ENCODE data around the gene SERPINE1. TPM values are rescaled to one million over a fixed set of nuclear protein-coding genes. Genes with fewer than 3 reads are reported as not detected.

Gene SERPINE1
- total RNA-seq, 1 donor: 278 TPM

DNA sequence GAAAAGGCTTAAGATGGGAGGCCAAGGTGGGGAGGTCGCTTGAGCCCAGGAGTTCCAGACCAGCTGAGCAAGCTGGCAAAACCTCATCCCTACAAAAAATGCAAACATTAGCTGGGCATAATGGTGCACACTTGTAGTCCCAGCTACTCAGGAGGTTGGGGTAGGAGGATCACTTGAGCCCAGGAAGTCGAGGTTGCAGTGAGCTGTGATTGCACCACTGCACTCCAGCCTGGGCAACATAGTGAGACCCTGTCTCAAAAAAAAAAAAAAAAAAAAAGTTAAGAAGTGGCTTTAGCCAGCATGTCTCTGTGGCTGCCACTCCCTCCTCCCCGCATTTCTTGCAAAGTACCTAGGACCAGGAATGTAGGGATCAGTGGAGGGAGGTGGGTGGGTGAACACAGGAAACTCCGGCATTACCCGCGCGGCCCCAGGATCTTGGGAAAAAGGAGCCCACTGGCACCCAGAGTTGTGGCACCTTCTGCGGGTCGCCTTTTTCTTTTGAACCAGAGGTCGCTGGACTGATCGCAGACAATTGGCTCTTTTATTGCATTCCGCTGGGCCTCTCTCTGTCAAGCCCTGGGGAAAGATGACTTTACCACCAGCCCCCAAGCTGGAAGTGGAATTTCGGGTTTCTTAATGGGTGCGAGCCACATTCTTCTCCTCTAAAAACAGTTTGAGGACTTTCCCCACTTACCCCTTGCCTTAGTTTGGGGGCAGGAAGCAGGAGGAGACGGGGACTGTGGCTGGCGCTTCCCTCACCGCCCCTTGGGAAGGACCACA is 35.0 kb downstream of the SERPINE1 start:
- Histone ChIP-seq H3K4me3 (ENCODE audit: insufficient read depth, low read length) (no peak overlapping the region), H3K36me3 (ENCODE audit: insufficient read depth, low read length) (peaks cover 30% of the 10 kb centered on the region), H4K20me1 (ENCODE audit: insufficient read depth, low read length) (peaks cover 41% of the 10 kb centered on the region), H3K27me3 (ENCODE audit: insufficient read depth, low read length) (peaks cover 31% of the 10 kb centered on the region), H3K9me3 (ENCODE audit: low read depth, low read length) (no peaks in the 10 kb centered on the region), H3K79me2 (ENCODE audit: insufficient read depth, low read length) (peaks cover 4% of the 10 kb centered on the region), H3K4me1 (ENCODE audit: insufficient read depth, low read length) (peaks cover 17% of the 10 kb centered on the region), H2AFZ (ENCODE audit: low read length) (no peak overlapping the region), H3K27ac (ENCODE audit: low read depth, low read length) (no peak overlapping the region), H3K4me2 (ENCODE audit: insufficient read depth, low read length) (no peak overlapping the region)
- TF ChIP-seq, protein P1, sequence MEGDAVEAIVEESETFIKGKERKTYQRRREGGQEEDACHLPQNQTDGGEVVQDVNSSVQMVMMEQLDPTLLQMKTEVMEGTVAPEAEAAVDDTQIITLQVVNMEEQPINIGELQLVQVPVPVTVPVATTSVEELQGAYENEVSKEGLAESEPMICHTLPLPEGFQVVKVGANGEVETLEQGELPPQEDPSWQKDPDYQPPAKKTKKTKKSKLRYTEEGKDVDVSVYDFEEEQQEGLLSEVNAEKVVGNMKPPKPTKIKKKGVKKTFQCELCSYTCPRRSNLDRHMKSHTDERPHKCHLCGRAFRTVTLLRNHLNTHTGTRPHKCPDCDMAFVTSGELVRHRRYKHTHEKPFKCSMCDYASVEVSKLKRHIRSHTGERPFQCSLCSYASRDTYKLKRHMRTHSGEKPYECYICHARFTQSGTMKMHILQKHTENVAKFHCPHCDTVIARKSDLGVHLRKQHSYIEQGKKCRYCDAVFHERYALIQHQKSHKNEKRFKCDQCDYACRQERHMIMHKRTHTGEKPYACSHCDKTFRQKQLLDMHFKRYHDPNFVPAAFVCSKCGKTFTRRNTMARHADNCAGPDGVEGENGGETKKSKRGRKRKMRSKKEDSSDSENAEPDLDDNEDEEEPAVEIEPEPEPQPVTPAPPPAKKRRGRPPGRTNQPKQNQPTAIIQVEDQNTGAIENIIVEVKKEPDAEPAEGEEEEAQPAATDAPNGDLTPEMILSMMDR (IDR thresholded peaks at IDR 0.05; ENCODE audit: extremely low read depth, low read depth, low read length): no peak
- DNase-seq (ENCODE audit: insufficient read length, low spot score, missing footprints): no peak

DNA sequence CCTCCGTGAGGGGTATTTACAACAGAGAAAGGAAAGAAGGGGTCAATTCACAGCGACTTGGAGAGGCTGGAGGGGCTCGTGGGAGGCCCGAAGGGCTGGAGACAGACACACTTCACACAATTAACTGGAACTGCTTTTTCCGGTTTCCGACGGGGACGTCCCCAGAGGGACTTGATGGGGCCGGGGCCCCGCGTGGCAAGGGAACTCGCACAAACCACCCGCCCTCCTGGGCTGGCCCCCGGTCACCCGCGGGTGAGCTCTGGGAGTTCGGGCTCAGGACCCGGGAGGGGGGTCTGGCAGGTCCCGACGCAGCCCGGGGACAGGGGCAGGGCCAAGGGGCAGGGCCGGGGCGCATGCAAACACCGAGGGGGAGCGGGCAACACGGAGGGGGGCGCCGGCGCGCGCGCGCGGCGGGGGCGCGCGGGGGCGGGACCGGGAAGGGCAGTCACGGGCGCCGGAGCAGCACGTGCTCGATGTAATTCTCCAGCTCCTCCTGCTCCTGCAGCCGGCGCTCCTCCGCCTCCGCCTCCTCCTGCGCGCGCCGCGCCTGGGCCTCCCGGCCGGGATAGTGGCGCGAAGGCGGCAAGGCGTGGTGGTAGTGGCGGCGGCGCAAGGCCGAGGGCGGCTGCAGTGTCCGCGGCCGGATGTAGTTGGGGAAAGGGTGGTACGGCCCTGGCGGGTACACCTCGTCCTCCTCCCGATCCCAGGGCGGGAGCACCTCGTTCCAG is 35.8 kb downstream of the SERPINE1 start:
- Histone ChIP-seq H3K9me3 (ENCODE audit: low read depth, low read length) (no peaks in the 10 kb centered on the region), H3K4me2 (ENCODE audit: insufficient read depth, low read length) (no peak overlapping the region), H4K20me1 (ENCODE audit: insufficient read depth, low read length) (peaks cover 41% of the 10 kb centered on the region), H3K4me3 (ENCODE audit: insufficient read depth, low read length) (peak overlapping the region; percentile 39), H2AFZ (ENCODE audit: low read length) (no peak overlapping the region), H3K27me3 (ENCODE audit: insufficient read depth, low read length) (peaks cover 40% of the 10 kb centered on the region), H3K79me2 (ENCODE audit: insufficient read depth, low read length) (no peaks in the 10 kb centered on the region), H3K36me3 (ENCODE audit: insufficient read depth, low read length) (peaks cover 26% of the 10 kb centered on the region), H3K4me1 (ENCODE audit: insufficient read depth, low read length) (peaks cover 17% of the 10 kb centered on the region), H3K27ac (ENCODE audit: low read depth, low read length) (no peak overlapping the region)
- peak; percentile 95 for DNase-seq (ENCODE audit: insufficient read length, low spot score, missing footprints)
- TF ChIP-seq, protein P1 (IDR thresholded peaks at IDR 0.05; ENCODE audit: extremely low read depth, low read depth, low read length): no peak

DNA sequence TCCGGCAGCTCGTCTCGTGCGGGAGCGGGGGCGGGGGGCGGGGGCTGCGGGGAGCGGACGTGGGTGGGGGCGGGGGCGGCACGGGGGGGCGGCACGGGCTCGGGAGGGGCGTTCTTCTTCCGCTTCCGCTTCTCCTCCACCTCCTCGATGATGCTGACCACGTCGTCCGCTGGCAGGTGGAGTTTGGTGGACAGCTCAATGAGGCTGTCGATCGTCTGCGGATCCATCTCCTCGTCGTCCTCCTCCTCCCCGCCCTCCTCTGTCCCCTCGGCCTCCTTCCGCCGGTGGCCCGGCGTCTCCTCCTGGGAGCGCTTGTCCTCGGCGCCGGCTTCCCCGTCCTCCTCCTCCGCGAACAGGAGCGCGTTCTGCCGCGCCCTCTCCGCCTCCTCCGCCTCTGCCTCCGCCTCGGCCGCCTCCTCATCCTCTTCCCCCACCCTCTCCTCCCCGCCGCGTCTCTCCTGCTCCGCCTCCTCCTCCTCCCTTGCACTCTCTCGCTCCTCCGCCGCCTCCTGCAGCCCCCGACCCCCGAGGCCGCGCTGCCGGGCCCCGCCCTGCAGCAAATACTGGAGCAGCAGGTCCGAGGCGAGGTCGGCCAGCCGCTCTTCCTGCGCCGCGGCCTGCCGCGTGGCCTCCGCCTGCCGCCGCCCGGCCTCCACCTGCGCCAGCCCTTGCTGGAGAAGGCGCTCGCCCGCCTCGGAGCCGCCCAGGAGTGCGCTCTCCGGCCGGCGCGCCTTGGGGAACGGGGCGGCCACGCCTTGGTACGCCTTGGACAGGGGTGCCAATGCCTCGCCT is 36.6 kb downstream of the SERPINE1 start:
- Histone ChIP-seq H3K4me3 (ENCODE audit: insufficient read depth, low read length) (no peak overlapping the region), H3K4me1 (ENCODE audit: insufficient read depth, low read length) (peaks cover 17% of the 10 kb centered on the region), H3K9me3 (ENCODE audit: low read depth, low read length) (no peaks in the 10 kb centered on the region), H4K20me1 (ENCODE audit: insufficient read depth, low read length) (peaks cover 37% of the 10 kb centered on the region), H3K79me2 (ENCODE audit: insufficient read depth, low read length) (no peaks in the 10 kb centered on the region), H3K27me3 (ENCODE audit: insufficient read depth, low read length) (peaks cover 47% of the 10 kb centered on the region), H3K4me2 (ENCODE audit: insufficient read depth, low read length) (no peak overlapping the region), H2AFZ (ENCODE audit: low read length) (no peak overlapping the region), H3K36me3 (ENCODE audit: insufficient read depth, low read length) (peaks cover 19% of the 10 kb centered on the region), H3K27ac (ENCODE audit: low read depth, low read length) (no peak overlapping the region)
- DNase-seq (ENCODE audit: insufficient read length, low spot score, missing footprints): peak; percentile 83
- TF ChIP-seq, protein P1 (IDR thresholded peaks at IDR 0.05; ENCODE audit: extremely low read depth, low read depth, low read length): no peak
